ENCODE data around the gene CSNK2B.

The CSNK2B gene

DNA sequence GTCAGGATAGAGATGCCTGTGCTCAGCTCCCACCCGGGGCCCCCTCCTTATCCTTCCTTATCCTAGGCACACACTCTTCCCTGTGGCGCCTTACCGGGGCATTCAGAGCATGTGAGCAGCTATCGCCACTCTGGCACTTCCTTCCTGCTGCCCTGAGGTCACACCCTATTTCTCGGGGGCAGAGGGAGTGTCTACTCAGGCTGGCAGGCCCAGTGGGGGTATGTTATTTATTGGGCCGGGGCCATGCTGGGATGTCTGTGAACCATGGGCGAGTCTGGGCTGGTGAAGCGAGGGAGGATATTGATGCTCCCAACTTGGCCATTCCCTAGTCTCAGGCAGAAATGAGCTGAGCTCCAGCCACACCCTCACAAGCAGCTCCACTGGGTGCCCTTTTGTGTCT is 45.4 kb downstream of the CSNK2B start:
- DNase-seq (ENCODE audit: low read depth) = no peak

- no peak for DNase-seq (ENCODE audit: low read depth)
Observed at GRCh38 chr6:31712296-31712695, 46.4 kb downstream of the CSNK2B start.

- DNase-seq (ENCODE audit: low read depth) = no peak
Observed at GRCh38 chr6:31713465-31713864, 47.6 kb downstream of the CSNK2B start.

- no peak for DNase-seq (ENCODE audit: low read depth)
Observed at GRCh38 chr6:31713991-31714684, 48.3 kb downstream of the CSNK2B start.

DNA sequence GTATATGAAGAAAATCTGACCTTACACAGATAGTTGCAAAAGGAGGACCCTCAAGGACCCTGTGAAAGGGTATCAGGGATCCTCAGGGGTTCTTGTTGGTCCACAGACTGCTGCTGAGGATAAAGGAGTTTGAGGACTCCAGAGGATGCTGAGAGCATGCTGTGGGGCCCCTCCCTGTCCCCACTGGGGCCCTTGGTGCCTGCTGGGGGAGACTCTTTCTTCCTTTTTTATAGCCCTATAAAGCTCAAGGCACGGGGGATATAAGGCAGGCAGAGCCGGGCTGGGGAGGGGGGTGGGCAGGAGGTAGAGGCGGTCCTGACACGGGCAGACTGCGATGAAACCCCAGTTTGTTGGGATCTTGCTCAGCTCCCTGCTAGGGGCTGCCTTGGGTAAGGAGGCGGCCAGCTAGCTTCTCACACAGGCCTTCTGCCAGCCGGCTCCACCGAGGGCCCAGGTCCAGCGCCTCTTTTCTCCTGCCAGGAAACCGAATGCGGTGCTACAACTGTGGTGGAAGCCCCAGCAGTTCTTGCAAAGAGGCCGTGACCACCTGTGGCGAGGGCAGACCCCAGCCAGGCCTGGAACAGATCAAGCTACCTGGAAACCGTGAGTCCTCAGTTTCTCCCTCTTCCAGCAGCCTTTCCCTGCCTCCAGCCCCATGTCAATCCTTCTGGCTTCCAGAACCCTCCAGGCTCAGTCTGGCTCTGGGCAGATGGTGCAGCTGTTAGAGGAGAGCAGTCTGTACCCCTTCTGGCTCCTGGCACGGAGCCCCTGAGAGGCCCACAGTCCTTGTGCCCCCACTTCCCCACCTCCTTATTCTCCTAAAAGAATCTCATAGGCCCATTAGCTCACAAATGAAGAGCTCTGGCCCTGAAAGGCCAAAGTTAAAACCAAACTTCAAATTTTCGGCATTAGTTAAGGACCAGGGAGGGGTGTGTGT is 49.4 kb downstream of the CSNK2B start, which contains the start of gene LY6G6D:
Gene LY6G6D (plus strand): TSS at position 327 of the 937 bp plus-strand sequence. CDS start 8 bp downstream, at position 335.
- DNase-seq (ENCODE audit: low read depth) = no peak

DNA sequence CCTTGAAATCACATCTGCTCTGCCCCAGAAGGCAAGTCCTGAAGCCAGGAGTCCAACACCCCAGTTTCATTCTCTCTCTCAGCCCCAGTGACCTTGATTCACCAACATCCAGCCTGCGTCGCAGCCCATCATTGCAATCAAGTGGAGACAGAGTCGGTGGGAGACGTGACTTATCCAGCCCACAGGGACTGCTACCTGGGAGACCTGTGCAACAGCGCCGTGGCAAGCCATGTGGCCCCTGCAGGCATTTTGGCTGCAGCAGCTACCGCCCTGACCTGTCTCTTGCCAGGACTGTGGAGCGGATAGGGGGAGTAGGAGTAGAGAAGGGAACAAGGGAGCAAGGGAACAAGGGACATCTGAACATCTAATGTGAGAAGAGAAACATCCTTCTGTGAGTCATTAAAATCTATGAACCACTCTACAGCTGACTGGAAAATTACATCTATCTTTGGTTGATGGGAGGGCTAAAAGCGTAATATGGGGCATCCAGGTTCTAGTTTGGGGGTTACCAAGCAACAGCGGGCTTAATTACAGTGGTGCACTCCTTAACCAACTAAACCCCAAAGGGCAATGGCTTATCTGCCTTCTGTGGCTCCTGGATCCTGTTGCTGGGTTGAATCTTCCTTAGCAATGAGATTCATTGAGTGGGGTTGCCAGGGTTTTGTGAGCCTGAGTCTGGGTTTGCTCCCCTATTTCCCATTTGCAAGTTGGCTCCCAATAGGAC is 51.8 kb downstream of the CSNK2B start:
- no peak for DNase-seq (ENCODE audit: low read depth)

DNA sequence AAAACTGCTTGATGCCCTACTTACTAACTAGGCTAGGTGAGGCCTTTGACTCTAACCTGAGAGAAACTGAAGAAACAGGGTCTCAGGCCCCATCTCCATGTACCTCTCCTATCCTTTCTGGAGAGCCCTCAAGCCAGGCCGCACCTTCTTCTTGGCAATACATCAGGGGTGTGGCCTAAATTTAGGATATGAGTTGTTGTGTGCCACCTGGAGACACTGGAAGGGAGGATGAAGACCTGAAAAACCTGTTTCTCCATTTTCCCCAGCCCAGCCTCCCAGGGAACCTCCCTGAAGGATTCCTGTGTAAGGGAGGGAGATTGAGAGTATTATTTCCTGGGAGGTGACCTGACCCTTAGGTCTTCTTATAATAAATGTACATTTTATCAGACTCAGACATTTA is 52.4 kb downstream of the CSNK2B start:
- DNase-seq (ENCODE audit: low read depth) = no peak

DNA sequence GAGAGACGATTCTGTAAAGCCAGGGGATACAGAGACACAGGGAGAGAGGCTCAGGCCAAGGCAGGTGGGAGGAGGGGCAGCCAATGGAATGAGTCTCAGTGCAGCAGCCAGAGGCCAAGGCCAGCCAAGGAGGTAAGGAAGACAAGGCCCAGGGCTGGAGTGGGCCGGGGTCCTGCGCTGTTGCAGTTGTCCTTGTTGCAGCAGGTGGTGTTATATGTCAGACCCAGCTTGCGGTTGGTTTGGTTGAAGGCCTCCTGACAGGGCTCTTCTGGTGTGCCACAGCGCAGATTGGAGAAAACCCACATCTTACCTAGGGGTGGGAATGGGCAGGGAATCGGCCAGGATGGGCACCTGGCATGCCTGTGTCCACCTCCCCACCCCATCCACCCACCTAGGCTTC is 53.1 kb downstream of the CSNK2B start:
- no peak for DNase-seq (ENCODE audit: low read depth)

Data from activated T-cell treated with anti-CD3 and anti-CD28 coated beads for 24 hours (primary cell).